ENCODE results near the gene CYP4F2.

GRCh38 chr19:15869873-15870272 is 28.0 kb downstream of the CYP4F2 start:
- TF ChIP-seq CTCF (IDR thresholded peaks at IDR 0.05 in 4 of 5, conservative IDR thresholded peaks at IDR 0.05 in 1 of 5) (no peak), POLR2A (IDR thresholded peaks at IDR 0.05) (no peak)
